B cell (primary cell): ENCODE data around the gene FAM53B. TPM values are rescaled to one million over a fixed set of nuclear protein-coding genes. Genes with fewer than 3 reads are reported as not detected.
A peak's percentile ranks its signal among the peaks of the same experiment; 100 is the strongest.

Experiments used
- ATAC-seq: fragments of 200-7000 bp; cut with Tn5 transposase; one replicate; pipeline ENCODE4 v1.10.0; 2021; ENCODE audit warnings: low read depth, mild to moderate bottlenecking, moderate number of reproducible peaks, moderate library complexity
- CTCF ChIA-PET: fragments of 350-600 bp; sonication (Branson Sonifier 250); formaldehyde crosslinking; loops from one replicate; lab custom pipeline; 2021; ENCODE audit warnings: antibody characterized with exemption, inconsistent platforms; lab: Charles Lee
- POLR2A ChIA-PET: fragments of 350-600 bp; sonication (Branson Sonifier 250); formaldehyde crosslinking; loops from one replicate; lab custom pipeline; 2021; ENCODE audit warnings: antibody characterized with exemption; lab: Charles Lee
- DNase-seq: peaks from one replicate; pipeline ENCODE4 v3.0.0; 2013
- H2AFZ ChIP-seq: 2 replicates; pipeline ENCODE4 v1.6.1; 2012; ENCODE audit warnings: mild to moderate bottlenecking, low read depth, low read length; ENCODE audit not compliant: insufficient read depth, poor library complexity, severe bottlenecking
- H3K27ac ChIP-seq, 2 donors: 1 replicate in 1 of 2; 2 replicates in 1 of 2; pipeline ENCODE4 v1.5.1; 2012 to 2013; ENCODE audit warnings: low read length in 2 of 2, mild to moderate bottlenecking in 2 of 2, moderate library complexity in 1 of 2
- H3K27me3 ChIP-seq, 4 experiments: fragments of 200-600 bp in 1 of 4; sonication (generic) in 1 of 4; replicated peaks in 1 of 4; 1 replicate in 2 of 4; 2 replicates in 2 of 4; pipeline versions ENCODE4 v1.6.1 to v1.7.0; 2013 to 2016; ENCODE audit warnings: low read length in 3 of 4, mild to moderate bottlenecking in 2 of 4, mixed read lengths in 1 of 4, moderate library complexity in 1 of 4; ENCODE audit not compliant: insufficient read depth in 4 of 4, control insufficient read depth in 3 of 4; ENCODE audit errors: control extremely low read depth in 1 of 4
- H3K36me3 ChIP-seq, 2 experiments: replicated peaks in 1 of 2; 1 replicate in 1 of 2; 2 replicates in 1 of 2; pipeline versions ENCODE4 v1.6.1 to v1.7.1; 2013; ENCODE audit warnings: low read length in 1 of 2; ENCODE audit not compliant: insufficient read depth in 2 of 2, control insufficient read depth in 1 of 2; ENCODE audit errors: control extremely low read depth in 1 of 2, extremely low read depth in 1 of 2
- H3K4me1 ChIP-seq, 2 donors: fragments of 200-600 bp in 1 of 2; sonication (generic) in 1 of 2; 1 replicate in 1 of 2; 2 replicates in 1 of 2; pipeline versions ENCODE4 v1.5.1 to v1.6.1; 2013 to 2017; ENCODE audit warnings: low read length in 2 of 2; ENCODE audit not compliant: control insufficient read depth in 2 of 2, insufficient read depth in 2 of 2
- H3K4me2 ChIP-seq: replicated peaks from 2 replicates; pipeline ENCODE3; 2012; ENCODE audit warnings: mild to moderate bottlenecking, low read depth, low read length; ENCODE audit not compliant: poor library complexity, severe bottlenecking
- H3K4me3 ChIP-seq, 5 experiments: fragments of 200-600 bp in 1 of 5; sonication (generic) in 1 of 5; 1 replicate in 3 of 5; 2 replicates in 2 of 5; pipeline versions ENCODE4 v1.5.1 to v1.7.0; 2011 to 2016; ENCODE audit warnings: low read length in 4 of 5, mild to moderate bottlenecking in 4 of 5, low read depth in 2 of 5, control low read depth in 1 of 5, moderate library complexity in 1 of 5; ENCODE audit not compliant: insufficient read depth in 1 of 5; ENCODE audit errors: control extremely low read depth in 1 of 5, extremely low read depth in 1 of 5
- H3K79me2 ChIP-seq: fragments of 200-600 bp; sonication (generic); one replicate; pipeline ENCODE4 v1.6.0; 2016; ENCODE audit warnings: low read length; ENCODE audit not compliant: control insufficient read depth, insufficient read depth
- H3K9ac ChIP-seq: fragments of 200-600 bp; sonication (generic); 2 replicates; pipeline ENCODE4 v1.6.1; 2017; ENCODE audit warnings: mild to moderate bottlenecking, low read length, moderate library complexity
- H3K9me3 ChIP-seq, 3 donors: one replicate each; pipeline versions ENCODE4 v1.6.1 to v1.7.1; 2013; ENCODE audit warnings: low read length in 2 of 3; ENCODE audit not compliant: control insufficient read depth in 2 of 3, insufficient read depth in 1 of 3; ENCODE audit errors: control extremely low read depth in 1 of 3
- H4K20me1 ChIP-seq: 2 replicates; pipeline ENCODE4 v1.6.0; 2012; ENCODE audit warnings: mild to moderate bottlenecking, low read length; ENCODE audit not compliant: insufficient read depth, control insufficient read depth, poor library complexity, severe bottlenecking
- H3K27ac Mint-ChIP-seq: one replicate; pipeline ENCODE4 v1.8.0; 2021; ENCODE audit warnings: mixed read lengths
- H3K27me3 Mint-ChIP-seq: one replicate; pipeline ENCODE4 v1.8.0; 2021; ENCODE audit warnings: mixed read lengths
- H3K4me1 Mint-ChIP-seq: one replicate; pipeline ENCODE4 v1.8.0; 2021; ENCODE audit warnings: mixed read lengths
- H3K4me3 Mint-ChIP-seq: one replicate; pipeline ENCODE4 v1.8.0; 2021; ENCODE audit warnings: mixed read lengths
- H3K9me3 Mint-ChIP-seq: one replicate; pipeline ENCODE4 v1.8.0; 2022; ENCODE audit warnings: mixed read lengths; ENCODE audit not compliant: insufficient read depth
- CTCF ChIP-seq: fragments of 200-600 bp; IDR thresholded peaks from one replicate; pipeline ENCODE4 v1.8.0; 2022; ENCODE audit warnings: antibody characterized with exemption, mild to moderate bottlenecking
- EZH2 ChIP-seq: IDR thresholded peaks from 2 replicates; pipeline ENCODE4 v1.6.1; 2012; ENCODE audit warnings: borderline replicate concordance, low read depth, mild to moderate bottlenecking, moderate library complexity, low read length; ENCODE audit not compliant: insufficient read depth, poor library complexity, severe bottlenecking
- WGBS: methylation state at CpG from one replicate; pipeline ENCODE4 v1.1.5; 2013; ENCODE audit warnings: missing lambda C conversion rate; ENCODE audit not compliant: insufficient coverage; 5-methylcytosine and 5-hydroxymethylcytosine counted together
- intact Hi-C: fragments of 100-400 bp; cut with micrococcal nuclease; formaldehyde crosslinking; loops from one replicate; pipeline ENCODE4 v1.10.0; 2022
- polyA plus RNA-seq: library from polyadenylated mRNA; depleted of rRNA; stranded (reverse); fragments of >200 nt; gene quantifications from 2 replicates; pipeline ENCODE4 v1.2.3, GENCODE V29; 2012
- total RNA-seq, 2 donors: library from RNA; stranded (reverse); fragments of 120-200 nt in 1 of 2; gene quantifications; 1 replicate in 1 of 2; 2 replicates in 1 of 2; pipeline versions ENCODE4 v1.2.3 to v1.2.4, GENCODE V29; 2013 to 2022

The FAM53B gene
- total and polyA plus RNA-seq, 2 donors (not counting 1 experiment from before 2014, with no cell fraction given), result 51.2 to 186 TPM

- H3K36me3 ChIP-seq, result no peaks in the 10 kb centered on the region
- peaks cover 83% of the 10 kb centered on the region for H3K79me2 ChIP-seq
- WGBS, result 61% methylated on average over 15 of the region's 18 CpGs
Observed at GRCh38 chr10:124600051-124600880, 143.9 kb downstream of the FAM53B start.

More at GRCh38 chr10:124600051-124600880, 143.9 kb downstream of the FAM53B start:
- peak overlapping the region; percentile 52 for H3K4me3 Mint-ChIP-seq
- POLR2A ChIA-PET, result interaction anchor here (0.9 to 8.8 kb wide), 16 partner anchors 8 to 143 kb away, joined by 3 to 163 read pairs (median 10); no protein-coding TSS in a partner anchor
- H2AFZ ChIP-seq, result no peak overlapping the region
- no peak overlapping the region for H3K4me3 ChIP-seq
- peaks cover 98 to 100% of the 10 kb centered on the region in 2 donors for H3K4me1 ChIP-seq
- DNase-seq (peak; percentile 49), ATAC-seq (no peak)
- peak overlapping the region; percentile 99 for H3K27ac Mint-ChIP-seq
- H3K9ac ChIP-seq, result peak overlapping the region; percentile 21
- peaks cover 0 to 2% (median 0%) of the 10 kb centered on the region in 3 donors for H3K9me3 ChIP-seq
- peak overlapping the region; percentile 90 to 99 for H3K27ac ChIP-seq
- peak overlapping the region; percentile 75 for H3K4me2 ChIP-seq
- no peaks in the 10 kb centered on the region for H4K20me1 ChIP-seq
- H3K4me1 Mint-ChIP-seq, result peaks cover 95% of the 10 kb centered on the region
- CTCF ChIA-PET, result interaction anchor here (0.6 to 8.8 kb wide), 16 partner anchors 9 to 145 kb away, joined by 3 to 74 read pairs (median 8); no protein-coding TSS in a partner anchor
- H3K9me3 Mint-ChIP-seq, result no peaks in the 10 kb centered on the region
- intact Hi-C loops, result no loop called here
- H3K27me3 ChIP-seq, result no peaks in the 10 kb centered on the region
- TF ChIP-seq EZH2, result no peak
- TF ChIP-seq CTCF, result no peak
- no peaks in the 10 kb centered on the region for H3K27me3 Mint-ChIP-seq
